GM18870 (cell line): Measurements from ENCODE around the gene PIGL.
A peak's percentile ranks its signal among the peaks of the same experiment; 100 is the strongest.
"Not testable (repeated sequence)": the region's sequence is repeated elsewhere in the genome, so short reads cannot be mapped to it uniquely, and the experiment has no call there.

Source experiments
- ATAC-seq: cut with Tn5 transposase; IDR thresholded peaks from one replicate; pipeline ENCODE4 v1.9.1; 2021; ENCODE audit warnings: moderate library complexity; ENCODE audit not compliant: unreplicated experiment

PIGL gene

GRCh38 chr17:16217002-16217635, at the start of gene PIGL:
Gene PIGL, plus strand, starts transcription at chr17:16217210. Its CDS starts 17 bp downstream, at chr17:16217227.
- ATAC-seq: peak; percentile 42

GRCh38 chr17:16171613-16172012, 45.4 kb upstream of the PIGL start:
- no peak for ATAC-seq

GRCh38 chr17:16178836-16179235, 38.2 kb upstream of the PIGL start:
- no peak for ATAC-seq

- no peak for ATAC-seq
Measured at GRCh38 chr17:16181581-16181980, 35.4 kb upstream of the PIGL start.

- ATAC-seq: no peak
Measured at GRCh38 chr17:16187642-16188041, 29.4 kb upstream of the PIGL start.

- ATAC-seq: no peak
Measured at GRCh38 chr17:16189791-16190348, 27.1 kb upstream of the PIGL start.

- ATAC-seq: no peak
Measured at GRCh38 chr17:16190703-16191360, 26.2 kb upstream of the PIGL start.

- ATAC-seq: no peak
Measured at GRCh38 chr17:16191604-16192003, 25.4 kb upstream of the PIGL start.

GRCh38 chr17:16194307-16194835, 22.6 kb upstream of the PIGL start:
- ATAC-seq: not testable (repeated sequence)

GRCh38 chr17:16197276-16197675, 19.7 kb upstream of the PIGL start:
- no peak for ATAC-seq

- ATAC-seq: no peak
Measured at GRCh38 chr17:16199093-16199492, 17.9 kb upstream of the PIGL start.

GRCh38 chr17:16201693-16202131, 15.3 kb upstream of the PIGL start:
- not testable (repeated sequence) for ATAC-seq

GRCh38 chr17:16202554-16203500, 14.2 kb upstream of the PIGL start:
- not testable (repeated sequence) for ATAC-seq

GRCh38 chr17:16204763-16205162, 12.2 kb upstream of the PIGL start:
- ATAC-seq: not testable (repeated sequence)

- ATAC-seq: no peak
Measured at GRCh38 chr17:16211590-16211989, 5.4 kb upstream of the PIGL start.

GRCh38 chr17:16212793-16213192, 4.2 kb upstream of the PIGL start:
- ATAC-seq: no peak

- ATAC-seq: no peak
Measured at GRCh38 chr17:16214190-16215001, 2.6 kb upstream of the PIGL start.

GRCh38 chr17:16215002-16215272, 2.1 kb upstream of the PIGL start:
- ATAC-seq: peak; percentile 18

GRCh38 chr17:16215273-16215964, 1.6 kb upstream of the PIGL start, which contains the start of gene NCOR1:
Gene NCOR1, minus strand, starts transcription at chr17:16215534. Its CDS starts 20,965 bp downstream, at chr17:16194569.
- ATAC-seq: peak; percentile 45

- ATAC-seq: no peak
Measured at GRCh38 chr17:16215965-16216316, 1.1 kb upstream of the PIGL start.
